Mucosa of descending colon (tissue), 3 donors: ENCODE measurements around the gene COX5A. TPM values are rescaled to one million over a fixed set of nuclear protein-coding genes. Genes with fewer than 3 reads are reported as not detected.

Source experiments
- ATAC-seq: fragments of 200-7000 bp; cut with Tn5 transposase; one replicate; pipeline ENCODE4 v1.9.1; 2020; ENCODE audit warnings: mild to moderate bottlenecking, moderate library complexity
- DNase-seq, 3 donors: peaks; one replicate each; pipeline ENCODE4 v3.0.0-alpha.2; 2020
- H3K36me3 ChIP-seq: fragments of 200-600 bp; one replicate; pipeline ENCODE4 v1.8.0; 2021; ENCODE audit warnings: low read depth, mild to moderate bottlenecking
- H3K4me1 ChIP-seq: fragments of 200-600 bp; one replicate; pipeline ENCODE4 v1.8.0; 2021; ENCODE audit warnings: low read depth, mild to moderate bottlenecking
- H3K4me3 ChIP-seq: fragments of 200-600 bp; one replicate; pipeline ENCODE4 v1.8.0; 2021; ENCODE audit warnings: mild to moderate bottlenecking
- H3K9me3 ChIP-seq: fragments of 200-600 bp; one replicate; pipeline ENCODE4 v1.8.0; 2021; ENCODE audit warnings: mild to moderate bottlenecking
- CTCF ChIP-seq: fragments of 200-600 bp; IDR thresholded peaks from one replicate; pipeline ENCODE4 v1.8.0; 2022; ENCODE audit warnings: antibody characterized with exemption, mild to moderate bottlenecking
- intact Hi-C, 2 donors: fragments of 100-400 bp; cut with DNase I in 1 of 2; cut with micrococcal nuclease in 1 of 2; formaldehyde crosslinking; loops; one replicate each; pipeline versions ENCODE4 v1.11.0 to v1.11.1; 2022; cut with DNase I, micrococcal nuclease
- total RNA-seq, 3 donors: library from RNA; stranded (reverse); fragmentation: NEBNext Ultra II Directional in 2 of 3; extraction: Animal tissue kit (Norgen Biotek cat#: 25700) in 2 of 3; gene quantifications; one replicate each; pipeline versions ENCODE4 v1.2.1 to v1.2.4, GENCODE V29; 2021 to 2023
- donor health status: DM: no; HTN: no; CAD: no; lungs with moderate emphysema.
- donor health status: DM: no; HTN: no; CAD: no.
- donor health status: DM: no; HTN: yes; CAD: no.

Gene COX5A
- total RNA-seq, 3 donors from 2014 or later = 312 to 673 (median 597) TPM

- intact Hi-C loops = no loop called here
- H3K4me1 ChIP-seq = peaks cover 34% of the 10 kb centered on the region
- TF ChIP-seq CTCF = no peak
- no peaks in the 10 kb centered on the region for H3K36me3 ChIP-seq
- no peak overlapping the region for H3K4me3 ChIP-seq
- ATAC-seq (no peak), DNase-seq (peak in 1 of 3 donors; percentile 48)
- H3K9me3 ChIP-seq = no peaks in the 10 kb centered on the region
Observed at GRCh38 chr15:74873756-74874424, 64.0 kb downstream of the COX5A start.

GRCh38 chr15:74873036-74873755 is 64.7 kb downstream of the COX5A start, which contains the start of gene SCAMP2:
SCAMP2 (minus strand) TSS chr15:74873365; CDS start chr15:74873255, 110 bp downstream.
- no peaks in the 10 kb centered on the region for H3K9me3 ChIP-seq
- ATAC-seq (peak; percentile 84), DNase-seq (peak; percentile 94 to 98 (median 94))
- intact Hi-C loops = no loop called here
- no peaks in the 10 kb centered on the region for H3K36me3 ChIP-seq
- TF ChIP-seq CTCF = no peak
- peak within 1 kb of the TSS; percentile 68 for H3K4me3 ChIP-seq
- peaks cover 41% of the 10 kb centered on the region for H3K4me1 ChIP-seq

GRCh38 chr15:74872702-74873035 is 65.2 kb downstream of the COX5A start:
- Histone ChIP-seq H3K36me3 (no peaks in the 10 kb centered on the region), H3K4me3 (peak overlapping the region; percentile 68), H3K4me1 (peaks cover 46% of the 10 kb centered on the region), H3K9me3 (no peaks in the 10 kb centered on the region)
- no peak for TF ChIP-seq CTCF
- ATAC-seq (no peak), DNase-seq (no peak)
- intact Hi-C loops = no loop called here

- H3K4me1 ChIP-seq = peaks cover 65% of the 10 kb centered on the region
- intact Hi-C loops = no loop called here
- TF ChIP-seq CTCF = no peak
- no peak overlapping the region for H3K4me3 ChIP-seq
- ATAC-seq = no peak
- no peaks in the 10 kb centered on the region for H3K9me3 ChIP-seq
- H3K36me3 ChIP-seq = no peaks in the 10 kb centered on the region
- DNase-seq = no peak
Observed at GRCh38 chr15:74870436-74871215, 67.2 kb downstream of the COX5A start.

Other genes starting within 250 kb of the COX5A start
- gene EDC3, start 242.0 kb downstream of the COX5A start, total RNA-seq = 10 to 100 TPM; 30.9 to 31.9 (median 31.6) TPM
- under 1 TPM in 2 of 3 donors, not detected in 1; 0.13 to 0.27 TPM for gene CYP1A1, start 212.5 kb downstream of the COX5A start, total RNA-seq
- gene CYP1A2, start 189.2 kb downstream of the COX5A start, total RNA-seq = not detected
- gene CSK, start 156.0 kb downstream of the COX5A start, total RNA-seq = 100 to 1,000 TPM in 1 of 3 donors, 10 to 100 TPM in 2; 66.2 to 103 (median 90.5) TPM
- under 1 TPM; 0.32 to 0.60 (median 0.55) TPM for gene LMAN1L, start 125.2 kb downstream of the COX5A start, total RNA-seq
- under 1 TPM in 2 of 3 donors, not detected in 1; 0.16 to 0.19 TPM for gene CPLX3, start 111.4 kb downstream of the COX5A start, total RNA-seq
- 10 to 100 TPM; 66.5 to 89.3 (median 73.1) TPM for gene ULK3, start 94.9 kb downstream of the COX5A start, total RNA-seq
- 100 to 1,000 TPM; 125 to 236 (median 218) TPM for gene SCAMP2, start 64.7 kb downstream of the COX5A start, total RNA-seq
- gene MPI, start 48.0 kb downstream of the COX5A start, total RNA-seq = 10 to 100 TPM; 50.2 to 96.5 (median 68.3) TPM
- 10 to 100 TPM; 50.7 to 88.2 (median 83.1) TPM for gene FAM219B, start 31.2 kb downstream of the COX5A start, total RNA-seq
- 10 to 100 TPM in 2 of 3 donors, 1 to 10 TPM in 1; 8.9 to 13.6 (median 12.3) TPM for gene RPP25, start 18.7 kb upstream of the COX5A start, total RNA-seq
- 10 to 100 TPM in 1 of 3 donors, 1 to 10 TPM in 2; 7.3 to 10.8 (median 7.4) TPM for gene SCAMP5, start 57.5 kb upstream of the COX5A start, total RNA-seq
- gene PPCDC, start 85.5 kb upstream of the COX5A start, total RNA-seq = 10 to 100 TPM; 12.4 to 18.9 (median 18.2) TPM